Neuronal stem cell (in vitro differentiated cells): ENCODE measurements around the gene KRT33B.

Source experiments
- DNase-seq: peaks from one replicate; pipeline ENCODE4 v3.0.0-alpha.2; 2013; ENCODE audit warnings: low spot score
- H2AFZ ChIP-seq: one replicate; pipeline ENCODE4 v1.6.1; 2013; ENCODE audit warnings: mild to moderate bottlenecking, low read length, inconsistent platforms
- H2AK5ac ChIP-seq: 2 replicates; pipeline ENCODE4 v1.6.1; 2013; ENCODE audit warnings: low read depth, mild to moderate bottlenecking, inconsistent platforms, low read length, moderate library complexity, mixed read lengths
- H2BK120ac ChIP-seq: 2 replicates; pipeline ENCODE4 v1.6.1; 2013; ENCODE audit warnings: low read depth, mild to moderate bottlenecking, inconsistent platforms, low read length, moderate library complexity, mixed read lengths
- H2BK12ac ChIP-seq: one replicate; pipeline ENCODE4 v1.6.1; 2013; ENCODE audit warnings: low read length, inconsistent platforms
- H2BK15ac ChIP-seq: 2 replicates; pipeline ENCODE4 v1.6.1; 2013; ENCODE audit warnings: mild to moderate bottlenecking, low read length, inconsistent platforms, mixed read lengths
- H2BK5ac ChIP-seq: one replicate; pipeline ENCODE4 v1.6.1; 2013; ENCODE audit warnings: inconsistent platforms, mild to moderate bottlenecking, low read length, moderate library complexity
- H3K14ac ChIP-seq: one replicate; pipeline ENCODE4 v1.6.1; 2013; ENCODE audit warnings: low read length, inconsistent platforms
- H3K18ac ChIP-seq: 2 replicates; pipeline ENCODE4 v1.6.1; 2013; ENCODE audit warnings: low read length, inconsistent platforms
- H3K23ac ChIP-seq: 2 replicates; pipeline ENCODE4 v1.6.1; 2013; ENCODE audit warnings: low read depth, mild to moderate bottlenecking, mixed read lengths, low read length, inconsistent platforms; ENCODE audit not compliant: poor library complexity
- H3K27ac ChIP-seq: replicated peaks from 3 replicates; pipeline ENCODE4 v1.5.1; 2013; ENCODE audit warnings: low read length, inconsistent platforms
- H3K27me3 ChIP-seq, 3 experiments: 2 replicates each; pipeline ENCODE4 v1.6.1; 2013; ENCODE audit warnings: low read length in 3 of 3, mild to moderate bottlenecking in 2 of 3, inconsistent platforms in 1 of 3, low read depth in 1 of 3, mixed read lengths in 1 of 3, moderate library complexity in 1 of 3; ENCODE audit not compliant: control insufficient read depth in 3 of 3, insufficient read depth in 3 of 3
- H3K36me3 ChIP-seq, 2 donors: replicated peaks in 1 of 2; 2 replicates each; pipeline ENCODE4 v1.6.1; 2013; ENCODE audit warnings: low read length in 2 of 2; ENCODE audit not compliant: control insufficient read depth in 2 of 2, insufficient read depth in 2 of 2
- H3K4ac ChIP-seq: 2 replicates; pipeline ENCODE4 v1.6.1; 2013; ENCODE audit warnings: inconsistent platforms, mild to moderate bottlenecking, low read length, moderate library complexity
- H3K4me1 ChIP-seq, 2 donors: 1 replicate in 1 of 2; 2 replicates in 1 of 2; pipeline ENCODE4 v1.6.1; 2013; ENCODE audit warnings: low read length in 2 of 2, low read depth in 1 of 2; ENCODE audit not compliant: control insufficient read depth in 2 of 2, insufficient read depth in 1 of 2
- H3K4me2 ChIP-seq: one replicate; pipeline ENCODE4 v1.6.1; 2013; ENCODE audit warnings: mild to moderate bottlenecking, low read length, inconsistent platforms; ENCODE audit not compliant: insufficient read depth, poor library complexity, severe bottlenecking
- H3K4me3 ChIP-seq, 2 donors: 2 replicates each; pipeline ENCODE4 v1.5.1; 2013; ENCODE audit warnings: low read length in 2 of 2, mild to moderate bottlenecking in 2 of 2, inconsistent platforms in 1 of 2, moderate library complexity in 1 of 2
- H3K79me1 ChIP-seq: one replicate; pipeline ENCODE4 v1.6.1; 2013; ENCODE audit warnings: low read depth, mild to moderate bottlenecking, inconsistent platforms, low read length, moderate library complexity
- H3K9ac ChIP-seq: one replicate; pipeline ENCODE4 v1.6.1; 2013; ENCODE audit warnings: mild to moderate bottlenecking, low read depth, low read length, inconsistent platforms; ENCODE audit not compliant: poor library complexity
- H3K9me3 ChIP-seq, 2 donors: replicated peaks in 1 of 2; 2 replicates each; pipeline versions ENCODE3 to v1.6.1; 2013; ENCODE audit warnings: low read length in 2 of 2, mild to moderate bottlenecking in 2 of 2, inconsistent platforms in 1 of 2, low read depth in 1 of 2, mixed read lengths in 1 of 2, moderate library complexity in 1 of 2; ENCODE audit not compliant: control insufficient read depth in 2 of 2, insufficient read depth in 1 of 2
- H4K8ac ChIP-seq: one replicate; pipeline ENCODE4 v1.6.1; 2013; ENCODE audit warnings: low read depth, mild to moderate bottlenecking, inconsistent platforms, low read length, moderate library complexity
- H4K91ac ChIP-seq: one replicate; pipeline ENCODE4 v1.6.1; 2013; ENCODE audit warnings: low read length, low read depth, mild to moderate bottlenecking, inconsistent platforms; ENCODE audit not compliant: poor library complexity
- WGBS, 2 donors: extraction: QIAGEN DNeasy Blood & Tissue Kit; methylation state at CpG; one replicate each; pipeline ENCODE4 v1.1.7; 2013; ENCODE audit warnings: missing lambda C conversion rate in 2 of 2, mixed read lengths in 1 of 2; ENCODE audit not compliant: insufficient read length in 2 of 2, insufficient replicate concordance in 1 of 2; ENCODE audit errors: extremely low coverage in 2 of 2; 5-methylcytosine and 5-hydroxymethylcytosine counted together

The KRT33B gene

GRCh38 chr17:41416479-41416878, 46.9 kb upstream of the KRT33B start:
- Histone ChIP-seq H3K27me3 (peaks cover 0 to 5% (median 0%) of the 10 kb centered on the region in 3 experiments), H2BK120ac (no peak overlapping the region), H3K14ac (no peak overlapping the region), H2BK5ac (no peak overlapping the region), H3K4ac (no peak overlapping the region), H2BK15ac (no peak overlapping the region), H3K4me1 (peaks cover 0 to 3% of the 10 kb centered on the region in 2 donors), H3K9ac (no peak overlapping the region), H3K23ac (no peak overlapping the region), H2AFZ (no peak overlapping the region), H3K18ac (no peak overlapping the region), H2AK5ac (no peak overlapping the region), H3K79me1 (no peaks in the 10 kb centered on the region), H3K4me3 (no peak overlapping the region), H4K8ac (no peak overlapping the region), H3K36me3 (no peaks in the 10 kb centered on the region), H2BK12ac (no peak overlapping the region), H3K4me2 (no peak overlapping the region), H3K27ac (no peak overlapping the region), H4K91ac (no peak overlapping the region), H3K9me3 (no peaks in the 10 kb centered on the region)
- no CpG with 5 or more reads among the region's 5 CpGs for WGBS, 2 donors
- DNase-seq = no peak

- WGBS, 2 donors = no CpG with 5 or more reads among the region's 3 CpGs
- Histone ChIP-seq H3K36me3 (no peaks in the 10 kb centered on the region), H4K91ac (no peak overlapping the region), H2AFZ (no peak overlapping the region), H4K8ac (no peak overlapping the region), H2BK5ac (no peak overlapping the region), H2BK12ac (no peak overlapping the region), H3K9me3 (no peaks in the 10 kb centered on the region), H3K27ac (no peak overlapping the region), H3K18ac (no peak overlapping the region), H3K79me1 (no peaks in the 10 kb centered on the region), H2BK15ac (no peak overlapping the region), H2BK120ac (no peak overlapping the region), H2AK5ac (no peak overlapping the region), H3K4me2 (no peak overlapping the region), H3K27me3 (peaks cover 0 to 2% (median 0%) of the 10 kb centered on the region in 3 experiments), H3K4me3 (no peak overlapping the region), H3K14ac (no peak overlapping the region), H3K23ac (no peak overlapping the region), H3K9ac (no peak overlapping the region), H3K4me1 (peaks cover 0 to 3% of the 10 kb centered on the region in 2 donors), H3K4ac (no peak overlapping the region)
- no peak for DNase-seq
Observed at GRCh38 chr17:41415833-41416335, 46.3 kb upstream of the KRT33B start.

- no peaks in the 10 kb centered on the region for H3K27me3 ChIP-seq
- no peak overlapping the region for H2BK120ac ChIP-seq
- no peak overlapping the region for H2AFZ ChIP-seq
- H3K36me3 ChIP-seq = no peaks in the 10 kb centered on the region
- no peak overlapping the region for H4K91ac ChIP-seq
- H2BK15ac ChIP-seq = no peak overlapping the region
- no peak overlapping the region for H4K8ac ChIP-seq
- H2BK5ac ChIP-seq = no peak overlapping the region
- no peak overlapping the region for H3K18ac ChIP-seq
- H3K14ac ChIP-seq = no peak overlapping the region
- H3K23ac ChIP-seq = no peak overlapping the region
- H3K4ac ChIP-seq = no peak overlapping the region
- H2BK12ac ChIP-seq = no peak overlapping the region
- H3K4me2 ChIP-seq = no peak overlapping the region
- WGBS, 2 donors = no CpG with 5 or more reads among the region's 4 CpGs
- H3K9me3 ChIP-seq = no peaks in the 10 kb centered on the region
- H3K4me1 ChIP-seq = peaks cover 0 to 3% of the 10 kb centered on the region in 2 donors
- H3K9ac ChIP-seq = no peak overlapping the region
- H2AK5ac ChIP-seq = no peak overlapping the region
- no peak overlapping the region for H3K4me3 ChIP-seq
- DNase-seq = no peak
- H3K27ac ChIP-seq = no peak overlapping the region
- H3K79me1 ChIP-seq = no peaks in the 10 kb centered on the region
Observed at GRCh38 chr17:41415411-41415810, 45.8 kb upstream of the KRT33B start.

GRCh38 chr17:41413982-41414381, 44.4 kb upstream of the KRT33B start:
- H3K27ac ChIP-seq = no peak overlapping the region

More at GRCh38 chr17:41413982-41414381, 44.4 kb upstream of the KRT33B start:
- H4K91ac ChIP-seq = no peak overlapping the region
- H3K9me3 ChIP-seq = no peaks in the 10 kb centered on the region
- H3K23ac ChIP-seq = no peak overlapping the region
- no peaks in the 10 kb centered on the region for H3K27me3 ChIP-seq
- H3K4me2 ChIP-seq = no peak overlapping the region
- H3K4me3 ChIP-seq = no peak overlapping the region
- no peak overlapping the region for H2BK15ac ChIP-seq
- H2BK12ac ChIP-seq = no peak overlapping the region
- WGBS, 2 donors = no CpG with 5 or more reads among the region's 2 CpGs
- peaks cover 0 to 3% of the 10 kb centered on the region in 2 donors for H3K4me1 ChIP-seq
- H4K8ac ChIP-seq = no peak overlapping the region
- no peak overlapping the region for H2BK120ac ChIP-seq
- no peak overlapping the region for H3K14ac ChIP-seq
- no peak overlapping the region for H3K18ac ChIP-seq
- no peak overlapping the region for H2AK5ac ChIP-seq
- no peak for DNase-seq
- H3K36me3 ChIP-seq = no peaks in the 10 kb centered on the region
- H2AFZ ChIP-seq = no peak overlapping the region
- no peaks in the 10 kb centered on the region for H3K79me1 ChIP-seq
- no peak overlapping the region for H3K9ac ChIP-seq
- no peak overlapping the region for H3K4ac ChIP-seq
- H2BK5ac ChIP-seq = no peak overlapping the region
